GM19351 (cell line): ENCODE results near the gene IGF2BP2.
"Not testable (repeated sequence)": the region's sequence is repeated elsewhere in the genome, so short reads cannot be mapped to it uniquely, and the experiment has no call there.

Source experiments
- ATAC-seq: cut with Tn5 transposase; IDR thresholded peaks from one replicate; pipeline ENCODE4 v1.9.1; 2021; ENCODE audit warnings: mild to moderate bottlenecking, moderate library complexity; ENCODE audit not compliant: unreplicated experiment

IGF2BP2 gene

DNA sequence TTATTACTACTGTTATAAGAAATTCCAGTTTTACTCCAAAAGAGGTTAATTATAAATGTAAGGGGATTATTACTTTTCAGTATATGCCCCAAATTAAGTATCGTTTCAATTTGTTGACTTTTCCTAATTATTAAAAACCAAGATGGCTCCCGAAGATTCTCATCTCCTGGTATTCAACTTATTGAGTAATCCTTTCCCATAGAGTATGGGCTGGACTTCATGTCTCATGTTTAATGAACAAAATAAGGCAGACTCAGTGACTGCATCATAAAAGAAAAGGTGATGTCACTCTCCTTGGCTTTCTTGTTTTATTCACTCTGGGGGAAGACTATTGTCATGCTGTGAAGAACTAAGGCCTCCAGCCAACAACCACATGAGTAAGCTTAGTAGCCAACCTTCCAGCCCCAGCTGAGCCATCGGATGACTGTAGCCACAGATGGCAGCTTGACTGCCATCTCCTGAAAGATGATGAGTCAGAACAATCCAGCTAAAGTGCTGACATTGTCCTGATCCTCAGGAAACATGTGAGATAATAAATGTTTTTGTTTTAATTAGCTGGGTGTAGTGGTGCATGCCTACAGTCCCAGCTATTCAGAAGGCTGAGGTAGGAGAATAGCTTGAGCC is 17.3 kb downstream of the IGF2BP2 start:
- no peak for ATAC-seq

DNA sequence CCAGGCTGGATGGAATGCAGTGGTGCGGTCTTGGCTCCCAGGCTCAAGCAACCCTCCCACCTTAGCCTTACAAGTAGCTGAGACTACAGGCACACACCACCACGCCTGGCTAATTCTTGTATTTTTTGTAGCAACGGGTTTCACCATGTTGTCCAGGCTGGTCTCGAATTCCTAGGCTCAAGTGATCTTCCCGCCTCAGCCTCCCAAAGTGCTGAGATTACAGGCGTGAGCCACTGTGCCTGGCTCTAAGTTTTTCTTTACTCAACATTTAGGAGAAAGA is 26.1 kb downstream of the IGF2BP2 start:
- not testable (repeated sequence) for ATAC-seq

DNA sequence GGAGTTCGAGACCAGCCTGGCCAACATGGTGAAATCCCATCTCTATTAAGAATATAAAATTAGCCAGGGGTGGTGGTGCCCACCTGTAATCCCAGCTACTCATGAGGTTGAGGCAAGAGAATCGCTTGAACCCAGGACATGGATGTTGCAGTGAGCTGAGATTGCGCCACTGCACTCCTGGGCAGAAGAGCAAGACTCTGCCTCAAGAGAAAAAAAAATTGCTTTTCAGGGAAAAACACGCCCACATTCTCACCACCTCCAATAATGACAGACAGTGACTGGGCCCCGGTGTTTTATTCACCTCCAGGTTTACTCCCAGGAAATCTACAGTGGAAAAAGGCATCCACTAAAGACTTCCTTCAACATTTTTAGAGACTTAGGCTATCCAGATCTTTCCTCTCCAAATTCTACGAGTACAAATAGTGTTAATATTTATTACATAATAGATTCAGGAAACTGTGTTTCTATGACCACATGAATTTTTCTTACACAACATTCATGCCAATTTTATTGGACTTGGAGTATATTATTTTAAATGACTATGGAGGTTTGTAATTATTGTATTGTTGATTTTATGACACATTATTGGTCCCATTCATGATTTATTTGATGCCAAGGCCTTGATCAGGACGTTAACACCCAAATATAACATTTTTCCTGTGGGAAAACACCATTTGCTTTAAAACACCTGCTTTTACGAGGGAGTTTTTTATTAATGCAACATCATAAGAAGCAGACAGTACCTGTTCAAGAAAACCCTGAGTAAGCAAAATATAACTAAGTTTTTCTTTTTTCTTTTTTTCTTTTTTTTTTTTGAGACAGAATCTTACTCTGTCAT is 26.6 kb downstream of the IGF2BP2 start:
- no peak for ATAC-seq

DNA sequence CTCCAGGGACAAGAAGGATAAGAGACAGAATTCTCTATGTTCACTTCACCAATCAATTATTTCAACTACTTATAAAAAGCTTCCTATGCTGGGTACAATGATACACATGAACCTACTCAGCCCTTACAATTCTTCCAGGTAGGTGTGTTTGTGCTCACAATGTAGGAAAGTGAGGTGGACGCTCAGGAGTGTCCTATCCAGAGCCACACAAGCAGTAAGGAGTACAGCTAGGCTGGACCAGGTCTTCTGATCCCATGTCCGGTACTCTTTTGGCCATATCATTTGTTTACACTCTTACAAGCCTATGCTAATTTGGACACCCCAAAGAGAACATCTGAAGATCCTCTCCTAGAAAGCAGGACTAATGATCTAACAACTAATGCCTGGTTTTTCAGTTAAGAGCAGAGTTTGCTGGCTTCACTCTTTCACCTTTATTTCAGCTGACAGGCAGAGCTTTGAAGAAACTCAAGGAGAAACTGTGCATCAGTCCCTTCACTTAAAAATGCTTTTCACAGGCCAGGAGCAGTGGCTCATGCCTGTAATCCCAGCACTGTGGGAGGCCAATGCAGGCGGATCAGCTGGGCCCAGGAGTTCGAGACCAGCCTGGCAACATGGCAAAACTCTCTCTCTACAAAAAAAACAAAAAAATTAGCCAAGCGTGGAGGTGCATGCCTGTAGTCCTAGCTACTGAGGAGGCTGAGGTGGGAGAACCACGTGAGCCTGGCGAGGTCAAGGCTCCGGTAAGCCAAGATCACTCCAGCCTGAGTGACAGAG is 27.5 kb downstream of the IGF2BP2 start:
- ATAC-seq: no peak

DNA sequence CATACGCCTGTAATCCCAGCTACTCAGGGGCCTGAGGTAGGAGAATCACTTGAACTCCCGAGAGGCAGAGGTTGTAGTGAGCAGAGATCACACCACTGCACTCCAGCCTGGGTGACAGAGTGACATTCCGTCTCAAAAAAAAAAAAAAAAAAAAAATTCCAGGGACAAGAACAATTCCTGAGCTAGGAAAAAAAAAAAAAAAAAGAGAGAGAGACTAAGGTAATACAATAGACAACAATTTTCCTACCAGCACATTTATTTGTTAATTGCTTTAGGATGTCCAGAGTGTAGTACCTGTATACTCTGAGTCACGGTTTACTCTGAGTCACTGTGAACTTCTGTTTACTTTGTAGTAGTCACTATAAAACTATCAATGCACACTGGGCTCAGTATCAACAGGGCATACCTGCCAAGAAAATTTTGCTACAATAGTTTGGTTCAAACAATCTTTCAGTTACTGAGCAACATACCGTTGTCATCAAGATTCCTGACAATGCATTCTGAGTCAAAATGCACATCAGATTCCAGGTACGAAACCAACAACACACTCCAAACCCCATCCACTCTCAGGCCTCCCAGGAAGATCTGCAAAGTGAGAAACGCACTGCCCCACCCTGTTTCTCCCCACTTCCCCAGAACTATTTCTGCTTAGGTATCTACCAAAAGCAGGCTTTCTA is 28.3 kb downstream of the IGF2BP2 start:
- no peak for ATAC-seq

DNA sequence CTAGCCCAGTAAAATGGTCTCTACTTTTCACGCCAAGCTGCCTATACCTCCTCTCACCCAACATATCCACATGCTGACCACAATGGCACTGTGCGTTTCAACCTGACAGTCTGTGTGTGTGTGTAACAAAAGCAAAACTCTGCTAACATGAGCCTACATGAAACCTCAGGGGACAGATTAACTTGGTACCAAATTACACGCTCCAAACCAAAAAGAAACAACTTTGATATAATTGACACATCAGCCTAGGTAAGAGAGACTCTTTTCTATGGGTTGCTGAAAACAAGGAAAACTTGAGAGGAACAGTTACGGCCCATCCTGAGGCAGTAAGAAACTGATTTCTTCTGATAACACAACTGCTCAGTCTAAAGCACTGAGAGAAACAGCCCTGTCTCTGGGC is 31.5 kb downstream of the IGF2BP2 start:
- ATAC-seq: no peak

DNA sequence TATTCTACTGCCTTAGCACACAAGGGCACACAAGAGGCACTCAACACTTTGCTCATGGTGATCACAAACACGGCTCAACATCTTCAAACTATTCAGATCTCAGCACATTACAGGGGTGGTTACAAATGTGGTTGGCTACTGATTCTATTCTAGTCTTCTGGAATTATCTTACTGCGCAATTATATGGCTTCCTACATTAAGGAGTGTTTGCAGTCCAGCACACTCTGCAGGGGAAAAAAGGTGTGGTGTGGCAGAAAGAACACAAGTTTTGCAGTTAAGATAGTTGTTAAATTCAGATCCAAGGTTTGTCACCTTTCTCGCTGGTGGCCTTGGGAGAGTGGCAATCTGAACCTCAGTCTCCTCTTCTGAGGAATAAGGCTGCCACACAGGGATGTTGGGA is 31.9 kb downstream of the IGF2BP2 start:
- ATAC-seq: no peak

DNA sequence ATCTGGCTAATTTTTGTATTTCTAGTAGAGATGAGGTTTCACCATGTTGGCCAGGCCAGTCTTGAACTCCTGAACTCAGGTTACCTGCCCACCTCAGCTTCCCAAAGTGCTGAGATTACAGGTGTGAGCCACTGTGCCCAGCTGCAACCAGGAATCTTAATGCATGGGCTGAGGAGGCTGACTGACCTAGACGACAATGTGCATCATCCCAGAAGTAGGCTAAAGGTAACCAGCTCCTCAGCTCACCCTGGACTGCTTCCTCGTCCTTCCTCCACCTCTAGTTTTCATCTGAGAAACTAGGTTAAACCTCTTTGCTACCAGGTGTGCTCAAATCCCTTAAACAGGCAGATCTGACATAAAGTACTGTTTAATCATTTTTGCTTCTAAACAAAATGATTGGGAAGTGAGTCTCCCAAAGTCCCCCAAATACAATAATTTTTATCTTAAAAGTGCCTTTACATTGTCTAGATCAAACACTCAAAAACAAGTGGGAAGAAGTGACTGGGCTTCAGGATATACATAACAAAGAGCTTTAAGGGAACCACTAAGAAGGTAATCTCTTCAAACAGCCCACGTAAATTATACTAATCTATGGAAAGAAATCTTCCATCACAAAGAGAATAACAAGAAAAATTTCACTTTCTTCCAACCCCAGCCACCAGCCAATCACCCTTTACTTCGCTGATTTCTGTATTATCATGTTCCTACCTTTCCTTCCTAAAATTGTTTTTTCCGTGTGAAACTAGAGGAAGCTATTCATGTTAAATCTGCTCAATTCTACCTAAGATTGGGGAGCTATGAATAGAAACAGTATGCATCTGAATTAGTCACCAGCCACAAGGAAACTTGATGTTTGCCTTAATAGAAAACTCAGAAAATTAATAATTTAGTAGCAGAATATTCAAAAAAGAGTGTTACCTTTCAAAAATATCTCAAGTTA is 34.7 kb downstream of the IGF2BP2 start:
- no peak for ATAC-seq

DNA sequence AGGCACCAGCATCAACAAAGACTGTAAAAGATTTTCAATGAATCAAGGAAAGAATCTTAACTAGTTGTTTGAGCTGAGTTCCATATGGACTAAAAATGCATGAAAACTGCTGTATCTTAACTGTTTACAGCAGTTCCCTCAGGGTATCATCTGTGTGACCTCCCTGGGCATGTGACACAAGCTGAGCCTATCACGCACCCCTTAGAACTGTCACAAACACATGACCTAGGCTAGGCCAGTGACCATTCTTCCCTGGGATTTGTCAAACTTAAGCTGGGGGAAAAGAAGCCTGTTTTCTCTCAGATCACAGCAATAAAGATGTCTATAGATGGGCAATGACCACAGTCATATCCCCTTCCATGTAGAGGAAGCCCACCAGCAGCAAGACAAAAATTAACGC is 35.7 kb downstream of the IGF2BP2 start:
- ATAC-seq: no peak

DNA sequence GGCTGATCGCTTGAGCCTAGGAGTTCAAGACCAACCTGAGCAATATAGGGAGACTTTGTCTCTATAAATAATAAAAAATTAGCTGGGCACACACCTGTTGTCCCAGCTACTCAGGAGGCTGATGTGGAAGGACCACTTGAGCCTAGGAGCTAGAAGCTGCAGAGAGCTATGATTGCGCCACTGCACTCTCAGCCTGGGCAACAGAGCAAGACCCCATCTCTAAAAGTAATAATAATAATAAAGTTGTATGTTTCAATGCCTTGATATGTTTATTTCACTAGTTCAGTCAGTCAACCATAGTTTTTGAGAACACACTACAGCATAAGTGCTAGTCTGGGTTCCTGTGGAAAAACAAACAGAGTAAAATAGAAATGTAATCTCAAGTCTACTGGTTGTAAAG is 36.5 kb downstream of the IGF2BP2 start:
- no peak for ATAC-seq

DNA sequence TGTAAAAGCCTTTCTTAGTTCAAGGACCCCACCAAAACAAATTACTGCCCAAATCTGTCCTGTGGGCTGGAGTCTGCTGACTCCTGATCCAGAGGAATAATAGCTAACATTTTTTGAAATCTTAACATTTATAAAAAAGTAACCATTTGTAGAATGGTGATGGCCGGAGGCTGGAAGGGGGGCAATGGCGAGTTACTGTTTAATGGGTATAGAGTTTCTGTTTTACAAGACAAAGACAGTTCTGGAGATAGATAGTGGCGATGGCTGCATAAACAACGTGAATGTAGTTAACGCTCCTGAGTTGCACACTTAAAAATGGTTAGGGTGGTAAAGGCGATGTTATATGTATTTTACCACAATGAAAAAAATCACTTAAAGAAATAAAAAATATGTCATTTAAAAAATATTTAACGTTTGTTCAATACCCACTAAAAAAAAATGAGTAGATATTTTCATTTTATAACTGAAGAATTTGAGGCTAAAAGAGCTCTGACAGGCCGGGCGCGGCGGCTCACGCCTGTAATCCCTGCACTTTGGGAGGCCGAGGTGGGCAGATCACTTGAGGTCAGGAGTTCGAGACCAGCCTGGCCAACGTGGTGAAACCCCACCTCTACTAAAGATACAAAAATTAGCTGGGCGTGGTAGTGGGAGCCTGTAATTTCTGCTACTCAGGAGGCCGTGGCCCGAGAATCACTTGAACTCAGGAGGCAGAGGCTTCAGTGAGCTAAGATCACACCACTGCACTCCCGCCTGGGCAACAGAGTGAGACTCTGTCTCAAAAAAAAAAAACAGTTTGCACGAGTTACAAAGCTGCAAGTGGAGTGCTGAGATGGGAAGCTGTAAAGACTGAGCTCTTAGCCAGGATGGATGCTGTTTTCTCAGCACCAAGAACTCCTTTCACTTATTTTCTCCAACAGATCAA is 37.6 kb downstream of the IGF2BP2 start:
- no peak for ATAC-seq

DNA sequence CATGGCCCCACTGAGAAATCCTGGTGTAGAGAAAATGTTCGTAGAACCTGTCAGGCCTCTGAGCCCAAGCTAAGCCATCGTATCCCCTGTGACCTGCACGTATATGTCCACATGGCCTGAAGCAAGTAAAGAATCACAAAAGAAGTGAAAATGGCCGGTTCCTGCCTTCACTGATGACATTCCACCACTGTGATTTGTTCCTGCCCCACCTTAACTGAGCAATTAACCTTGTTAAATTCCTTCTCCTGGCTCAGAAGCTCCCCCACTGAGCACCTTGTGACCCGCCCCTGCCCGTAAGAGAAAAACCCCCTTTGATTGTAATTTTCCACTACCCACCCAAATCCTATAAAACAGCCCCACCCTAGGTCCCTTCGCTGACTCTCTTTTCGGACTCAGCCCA is 38.6 kb downstream of the IGF2BP2 start:
- ATAC-seq: not testable (repeated sequence)

DNA sequence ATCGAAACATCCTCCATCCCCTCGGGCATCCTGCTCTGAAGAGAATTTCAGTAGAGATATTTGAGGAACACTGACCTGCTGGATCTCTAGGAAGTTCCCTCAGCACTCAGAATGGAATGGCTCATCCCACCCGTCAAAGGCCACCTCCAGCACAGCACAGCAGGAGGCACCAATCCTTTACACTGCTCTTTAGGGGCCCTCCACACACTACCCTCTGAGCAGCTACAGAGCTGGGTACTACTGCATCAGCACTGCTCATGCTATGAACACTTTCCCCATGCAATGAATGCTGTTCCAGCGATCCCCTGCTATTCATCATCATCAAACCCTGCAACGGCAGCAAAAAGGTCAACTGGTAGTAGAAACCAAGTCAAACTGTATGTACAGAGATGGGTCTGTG is 40.5 kb downstream of the IGF2BP2 start:
- no peak for ATAC-seq

DNA sequence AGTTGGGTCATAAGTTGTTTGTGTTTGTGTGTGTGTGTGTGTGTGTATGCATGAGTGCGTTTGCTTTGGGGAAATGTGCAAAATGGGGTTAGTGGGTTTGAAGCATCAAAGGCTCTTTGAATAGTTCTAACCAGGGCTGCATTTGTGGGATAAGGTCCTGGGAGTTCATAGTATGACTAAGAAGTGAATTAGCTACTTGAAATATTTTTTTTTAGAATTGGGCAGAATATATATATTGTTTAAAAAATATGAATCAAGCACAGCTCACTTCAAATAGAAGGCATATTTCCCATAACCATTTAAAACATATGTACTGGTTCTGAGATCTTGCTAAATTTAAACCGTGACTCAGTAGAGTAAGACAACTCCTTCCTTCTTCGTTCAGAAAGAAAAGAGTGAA is 43.1 kb downstream of the IGF2BP2 start:
- no peak for ATAC-seq

DNA sequence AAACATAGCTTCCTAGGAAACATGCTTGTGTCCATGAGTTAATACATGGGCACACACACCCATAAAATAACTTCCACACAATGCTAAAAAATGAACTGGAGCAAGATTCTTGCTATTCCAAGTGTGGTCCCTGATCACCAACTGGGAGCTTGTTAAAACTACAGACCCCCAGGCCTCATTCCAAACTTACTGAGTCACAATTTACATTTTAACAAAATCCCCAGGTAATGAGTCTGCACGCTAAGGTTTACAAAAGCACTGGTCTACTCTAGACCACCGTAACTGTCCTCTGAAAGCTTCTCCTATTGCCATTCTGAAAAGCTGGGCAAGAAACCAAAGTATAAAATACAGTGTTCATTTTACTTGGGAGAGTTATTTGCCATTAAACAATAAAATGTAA is 45.4 kb downstream of the IGF2BP2 start:
- ATAC-seq: no peak

DNA sequence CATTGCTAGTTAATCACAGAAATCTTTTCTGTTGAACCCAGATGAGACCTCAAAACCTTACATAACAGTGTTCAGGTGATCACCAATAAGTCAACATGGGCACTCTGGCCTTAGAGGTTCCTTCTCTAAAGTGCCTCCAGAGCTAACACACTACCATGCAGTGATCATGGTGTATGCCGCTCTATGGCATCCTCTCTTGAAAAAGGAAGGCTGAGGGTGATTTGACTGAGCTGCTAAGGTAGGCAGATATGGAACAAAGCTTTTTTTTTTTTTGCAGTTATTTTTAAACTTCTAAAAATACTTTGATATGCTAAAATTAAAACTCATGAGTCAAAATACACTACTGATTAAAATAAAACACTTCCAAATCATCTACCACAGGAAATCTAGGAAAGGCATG is 46.0 kb downstream of the IGF2BP2 start:
- ATAC-seq: no peak

DNA sequence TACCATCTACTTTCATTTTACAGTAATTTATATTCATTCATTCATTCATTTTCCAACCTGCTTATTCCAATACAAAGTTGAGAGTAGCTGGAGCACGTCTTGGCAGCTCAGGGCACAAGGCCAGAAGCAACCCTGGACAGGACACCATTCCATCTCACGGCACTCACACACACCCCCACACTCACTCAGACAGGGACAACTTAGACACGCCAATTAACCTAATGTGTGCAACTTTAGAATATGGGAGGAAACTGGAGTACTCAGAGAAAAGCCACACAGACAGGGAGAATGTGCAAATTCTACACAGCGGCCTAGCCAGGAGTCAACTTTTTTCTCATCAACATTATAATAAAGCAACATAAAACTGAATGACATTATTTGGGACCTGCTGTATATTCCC is 46.7 kb downstream of the IGF2BP2 start:
- no peak for ATAC-seq

DNA sequence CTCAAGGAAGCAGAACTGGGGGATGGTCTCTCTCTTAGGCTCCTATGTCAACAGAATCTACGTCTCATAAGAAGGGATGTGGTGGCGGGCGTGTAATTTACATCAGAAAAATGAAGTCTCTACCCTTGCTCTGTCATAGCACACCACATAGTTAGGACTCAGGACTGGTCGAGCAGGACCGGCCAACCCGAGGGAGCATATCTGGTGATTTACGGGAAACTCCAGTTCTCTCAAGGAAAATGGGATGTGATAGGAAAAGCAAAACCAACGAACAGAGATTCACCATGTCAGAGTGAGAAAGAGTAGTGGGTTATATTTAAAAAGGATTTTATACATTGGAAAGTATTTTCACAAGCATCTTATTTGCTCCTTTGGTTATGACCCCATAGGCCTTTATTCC is 54.7 kb downstream of the IGF2BP2 start:
- ATAC-seq: no peak

DNA sequence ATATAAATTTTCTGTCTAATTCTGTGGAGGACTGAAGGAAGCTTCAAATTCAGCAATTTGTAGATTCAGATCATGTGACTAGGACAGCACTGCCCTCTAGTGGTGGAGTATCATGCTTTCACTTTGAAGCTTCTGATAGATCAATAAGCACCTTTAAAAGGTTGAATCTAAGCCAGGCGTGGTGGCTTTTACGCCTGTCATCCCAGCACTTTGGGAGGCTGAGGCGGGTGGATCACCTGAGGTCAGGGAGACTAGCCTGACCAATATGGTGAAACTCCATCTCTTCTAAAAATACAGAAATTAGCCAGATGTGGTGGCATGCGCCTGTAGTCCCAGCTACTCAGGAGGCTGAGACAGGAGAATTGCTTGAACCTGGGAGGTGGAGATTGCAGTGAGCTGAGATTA is 56.3 kb downstream of the IGF2BP2 start:
- ATAC-seq: peak; percentile 65
